GM12874 (cell line): Measurements from ENCODE around the gene COASY.

ENCODE experiments used
- TF ChIP-seq, protein P1 (sequence below): IDR thresholded peaks from 2 replicates; pipeline ENCODE4 v1.5.1; 2011; ENCODE audit warnings: low read depth, mild to moderate bottlenecking, control low read depth, low read length, moderate library complexity; ENCODE audit not compliant: insufficient read depth

Gene COASY

DNA sequence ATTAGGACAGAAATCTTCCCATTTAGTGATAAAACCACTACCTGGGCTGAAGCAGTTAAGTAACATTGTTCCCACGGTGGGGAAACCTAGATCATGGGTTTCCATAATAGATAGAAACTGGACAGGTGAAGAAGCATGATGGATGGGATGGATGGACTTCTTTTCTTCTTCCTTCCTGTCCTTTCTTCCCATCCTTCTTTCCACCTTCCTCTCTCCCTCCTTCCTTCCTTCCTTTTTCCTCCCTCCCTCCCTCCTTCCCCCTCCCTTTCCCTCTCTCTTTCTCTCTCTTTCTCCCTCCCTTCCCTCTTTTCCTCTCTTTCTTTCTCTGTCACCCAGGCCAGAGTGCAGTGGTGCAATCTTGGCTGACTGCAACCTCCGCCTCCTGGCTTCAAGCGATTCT is 12.5 kb downstream of the COASY start:
- TF ChIP-seq, protein P1, sequence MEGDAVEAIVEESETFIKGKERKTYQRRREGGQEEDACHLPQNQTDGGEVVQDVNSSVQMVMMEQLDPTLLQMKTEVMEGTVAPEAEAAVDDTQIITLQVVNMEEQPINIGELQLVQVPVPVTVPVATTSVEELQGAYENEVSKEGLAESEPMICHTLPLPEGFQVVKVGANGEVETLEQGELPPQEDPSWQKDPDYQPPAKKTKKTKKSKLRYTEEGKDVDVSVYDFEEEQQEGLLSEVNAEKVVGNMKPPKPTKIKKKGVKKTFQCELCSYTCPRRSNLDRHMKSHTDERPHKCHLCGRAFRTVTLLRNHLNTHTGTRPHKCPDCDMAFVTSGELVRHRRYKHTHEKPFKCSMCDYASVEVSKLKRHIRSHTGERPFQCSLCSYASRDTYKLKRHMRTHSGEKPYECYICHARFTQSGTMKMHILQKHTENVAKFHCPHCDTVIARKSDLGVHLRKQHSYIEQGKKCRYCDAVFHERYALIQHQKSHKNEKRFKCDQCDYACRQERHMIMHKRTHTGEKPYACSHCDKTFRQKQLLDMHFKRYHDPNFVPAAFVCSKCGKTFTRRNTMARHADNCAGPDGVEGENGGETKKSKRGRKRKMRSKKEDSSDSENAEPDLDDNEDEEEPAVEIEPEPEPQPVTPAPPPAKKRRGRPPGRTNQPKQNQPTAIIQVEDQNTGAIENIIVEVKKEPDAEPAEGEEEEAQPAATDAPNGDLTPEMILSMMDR = no peak

DNA sequence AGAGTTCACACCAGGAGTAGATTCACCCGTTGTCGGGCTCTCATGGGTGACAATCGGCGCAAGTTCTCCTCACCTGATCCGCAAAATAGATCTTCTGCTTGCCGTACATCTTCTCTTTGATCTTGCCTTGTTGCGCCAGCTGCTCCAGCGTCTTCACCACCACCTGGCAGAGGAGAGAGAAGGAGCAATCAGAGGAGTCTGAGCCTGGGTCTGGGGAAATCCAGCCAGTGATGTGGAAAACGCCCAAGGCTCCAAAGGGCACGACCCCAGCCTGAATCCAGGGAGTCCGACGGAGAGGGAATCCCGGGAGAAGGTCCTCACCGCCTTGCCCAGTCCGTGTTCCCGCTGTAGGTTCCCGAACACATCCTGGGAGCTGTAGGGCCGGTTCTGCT is 15.2 kb downstream of the COASY start:
- TF ChIP-seq, protein P1 = no peak

DNA sequence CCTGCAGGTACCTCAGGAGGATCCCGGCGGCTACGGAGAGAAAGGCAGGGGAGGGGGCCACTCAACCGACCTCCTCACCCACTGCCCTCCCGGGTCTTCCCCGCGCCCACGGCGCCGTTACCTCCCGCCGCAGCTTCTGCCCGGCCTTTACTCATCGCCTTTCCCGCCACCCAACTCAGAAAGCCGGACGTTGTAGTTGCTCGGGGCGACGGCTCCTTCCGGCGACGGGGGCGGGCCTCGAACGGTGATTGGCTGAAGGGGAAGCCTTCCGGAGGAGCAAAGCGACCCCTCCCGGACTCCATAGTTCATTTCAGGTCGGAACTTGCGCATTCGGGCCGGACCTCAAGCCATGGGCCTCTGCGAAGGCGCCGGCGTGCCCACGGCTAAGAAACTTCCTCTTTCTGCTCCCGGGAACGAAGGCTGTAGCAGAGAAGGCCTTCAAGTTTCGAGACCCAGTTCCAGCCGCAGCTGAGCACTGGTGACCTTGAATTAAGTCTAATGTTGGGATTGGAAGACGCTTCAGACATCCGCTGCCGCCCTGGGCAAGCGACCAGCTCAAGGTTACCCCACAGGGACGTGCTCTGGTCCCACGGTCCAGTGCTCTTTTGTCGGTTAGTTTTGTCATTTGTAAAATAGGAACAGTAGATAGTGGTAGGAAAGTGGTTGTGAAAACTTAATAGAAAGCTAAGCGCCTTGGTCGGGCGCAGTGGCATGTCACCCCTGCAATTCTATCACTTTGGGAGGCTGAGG is 15.8 kb downstream of the COASY start, which contains the start of gene PSMC3IP:
PSMC3IP (minus strand) TSS at position 198 of the 750 bp plus-strand sequence; CDS start at position 155, 43 bp downstream.
- TF ChIP-seq, protein P1 = peak; percentile 69

DNA sequence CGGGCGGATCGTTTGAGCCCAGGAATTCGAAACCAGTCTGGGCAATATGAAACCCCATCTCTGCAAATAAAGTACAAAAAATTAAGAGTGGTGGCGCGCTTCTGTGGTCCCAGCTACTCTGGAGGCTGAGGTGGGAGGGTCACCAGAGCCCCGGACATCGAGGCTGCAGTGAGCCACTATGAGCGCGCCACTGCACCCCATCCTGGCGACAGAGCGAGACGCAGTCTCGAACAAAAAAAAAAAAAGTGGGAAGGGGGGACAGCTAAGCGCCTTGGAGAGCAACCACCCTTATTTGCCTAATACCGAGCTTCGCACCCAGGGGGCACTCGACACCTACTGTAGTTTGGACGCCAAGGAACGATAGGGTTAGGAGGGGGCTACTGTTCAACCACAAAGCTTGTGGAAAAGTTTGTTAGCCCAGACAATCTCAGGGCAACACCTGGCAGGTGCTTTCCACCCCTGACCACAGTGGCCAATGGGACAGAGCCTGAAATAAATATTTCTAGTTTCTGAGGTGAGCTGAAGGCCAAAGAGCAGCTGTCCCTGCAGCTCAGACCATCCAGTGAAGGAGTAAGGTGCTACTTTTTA is 16.4 kb downstream of the COASY start:
- TF ChIP-seq, protein P1 = peak; percentile 83

DNA sequence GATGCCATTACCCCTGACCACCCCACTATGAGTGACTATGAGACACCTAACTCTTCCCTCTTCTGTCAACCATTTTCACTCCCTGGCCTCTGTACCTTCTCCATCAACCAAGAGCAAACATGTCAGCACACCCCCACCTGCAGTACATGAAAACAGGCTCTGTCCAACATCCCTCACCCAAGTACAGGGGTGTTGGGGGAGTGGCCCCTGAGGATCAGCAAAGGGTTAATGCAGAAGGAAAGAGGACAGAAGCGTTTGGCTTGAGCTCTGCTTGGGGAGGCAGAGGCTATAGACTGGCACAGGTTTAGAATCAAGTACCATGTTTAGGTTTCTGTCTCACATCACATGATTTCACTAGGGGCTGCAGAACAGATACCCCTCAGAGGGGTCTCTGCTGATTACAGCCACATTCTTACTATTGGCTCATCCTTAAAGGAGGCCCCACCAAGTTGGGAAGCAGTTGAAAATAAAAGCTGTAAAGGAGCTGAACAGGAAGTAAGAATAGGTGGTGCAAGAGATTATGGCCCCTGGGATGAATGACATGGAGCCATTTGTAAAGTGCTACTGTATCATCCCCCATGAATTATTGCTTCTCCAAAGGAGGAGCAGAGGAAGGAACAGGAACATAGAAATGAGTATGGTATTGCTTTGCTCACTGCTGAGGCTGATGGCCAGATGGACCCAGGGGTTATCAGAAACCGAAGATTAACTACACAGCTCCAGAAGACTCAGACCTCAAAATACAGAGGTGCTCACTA is 18.0 kb downstream of the COASY start:
- TF ChIP-seq, protein P1 = no peak

DNA sequence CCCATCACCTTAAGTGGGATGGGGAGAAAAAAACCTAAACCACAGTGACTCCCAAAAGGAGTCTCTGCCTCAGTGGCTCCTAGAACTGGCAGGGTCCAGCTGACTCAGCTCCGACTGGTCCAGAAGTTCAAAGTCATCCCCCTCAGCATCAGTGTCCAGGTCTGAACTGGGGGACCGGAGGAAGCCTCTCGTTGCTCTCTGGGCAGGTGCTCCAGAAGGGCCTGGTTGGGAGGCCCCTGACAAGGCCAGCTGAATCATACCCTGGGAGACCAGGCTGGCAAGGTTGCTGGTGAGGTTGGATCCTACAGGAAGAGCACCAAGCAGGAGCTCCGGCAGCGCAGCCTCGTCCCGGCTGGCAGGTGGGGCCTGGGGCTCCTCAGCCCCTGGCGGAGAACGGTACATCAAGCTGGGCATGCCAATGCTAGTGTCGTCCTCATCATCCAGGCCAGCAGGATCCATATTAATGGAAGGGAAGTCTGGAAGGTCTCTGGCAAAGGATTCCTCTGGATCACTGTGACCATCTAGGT is 19.9 kb downstream of the COASY start:
- TF ChIP-seq, protein P1 = no peak

DNA sequence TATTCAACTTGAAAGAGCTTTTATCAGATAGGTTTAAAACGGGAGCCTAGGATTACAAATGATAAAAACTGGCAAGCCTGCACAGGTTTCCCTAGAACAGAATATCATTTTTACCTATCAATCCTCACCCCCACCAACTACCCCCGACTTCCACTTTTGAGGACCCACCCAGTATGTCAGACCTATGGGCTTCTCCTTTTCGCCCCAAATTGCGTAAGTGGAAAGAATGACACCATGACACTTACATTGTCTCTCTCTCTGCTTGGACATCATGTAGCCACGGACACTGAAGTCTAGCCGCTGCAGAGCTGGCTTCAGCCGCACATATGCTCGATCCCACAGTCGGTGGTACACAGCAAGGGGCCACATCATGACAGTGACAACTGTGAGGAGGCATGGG is 22.9 kb downstream of the COASY start:
- TF ChIP-seq, protein P1 = no peak
